Kidney (tissue), 14 donors: ENCODE measurements around the gene ADGRF3. TPM values are rescaled to one million over a fixed set of nuclear protein-coding genes. Genes with fewer than 3 reads are reported as not detected.
"Not testable (repeated sequence)": the region's sequence is repeated elsewhere in the genome, so short reads cannot be mapped to it uniquely, and the experiment has no call there.

Source experiments
- DNase-seq, 5 donors: peaks; one replicate each; pipeline ENCODE4 v3.0.0-alpha.2; 2013 to 2020
- FAIRE-seq: peaks from 2 replicates; lab custom pipeline; 2012; peaks lifted over from hg19 to GRCh38; lab: Jason Lieb, UNC
- H3K27ac ChIP-seq, 2 donors: one replicate each; pipeline ENCODE4 v1.7.0; 2013; ENCODE audit warnings: low read depth in 2 of 2, low read length in 2 of 2, inconsistent platforms in 1 of 2
- H3K27me3 ChIP-seq: one replicate; pipeline ENCODE4 v1.7.1; 2013; ENCODE audit warnings: low read length, inconsistent platforms; ENCODE audit not compliant: control insufficient read depth, insufficient read depth
- H3K36me3 ChIP-seq, 3 donors: one replicate each; pipeline versions ENCODE4 v1.7.0 to v1.7.1; 2013; ENCODE audit warnings: low read length in 3 of 3, control low read depth in 1 of 3, inconsistent platforms in 1 of 3; ENCODE audit not compliant: insufficient read depth in 3 of 3, control insufficient read depth in 2 of 3
- H3K4me1 ChIP-seq, 3 donors: one replicate each; pipeline versions ENCODE4 v1.7.0 to v1.7.1; 2013; ENCODE audit warnings: low read length in 3 of 3, inconsistent platforms in 1 of 3, low read depth in 1 of 3; ENCODE audit not compliant: control insufficient read depth in 2 of 3, insufficient read depth in 2 of 3
- H3K4me3 ChIP-seq, 3 donors: one replicate each; pipeline versions ENCODE4 v1.7.0 to v1.8.1; 2013; ENCODE audit warnings: low read length in 3 of 3, control low read depth in 1 of 3, inconsistent platforms in 1 of 3
- H3K9ac ChIP-seq, 3 donors: one replicate each; pipeline versions ENCODE4 v1.7.0 to v1.7.1; 2013; ENCODE audit warnings: low read length in 3 of 3, control low read depth in 1 of 3, inconsistent platforms in 1 of 3
- H3K9me3 ChIP-seq, 3 donors: one replicate each; pipeline versions ENCODE4 v1.7.0 to v1.7.1; 2013; ENCODE audit warnings: low read length in 3 of 3, control low read depth in 1 of 3, inconsistent platforms in 1 of 3; ENCODE audit not compliant: control insufficient read depth in 2 of 3, insufficient read depth in 1 of 3
- intact Hi-C: fragments of 100-400 bp; cut with DNase I; formaldehyde crosslinking; loops from one replicate; pipeline ENCODE4 v1.11.1; 2022
- polyA plus RNA-seq: library from polyadenylated mRNA; stranded (reverse); fragments of 350-450 nt; fragmentation: Illumina TruSeq; extraction: RNeasy Lipid Tissue Mini Kit (QIAGEN cat#74804); gene quantifications from one replicate; pipeline ENCODE4 v1.2.3, GENCODE V29; 2014; ENCODE audit warnings: low read depth, low replicate concordance; ENCODE audit not compliant: insufficient read depth
- total RNA-seq: library from RNA; stranded (reverse); fragmentation: NEBNext Ultra II Directional; extraction: Animal tissue kit (Norgen Biotek cat#: 25700); gene quantifications from one replicate; pipeline ENCODE4 v1.2.1, GENCODE V29; 2021
- TF ChIP-seq, protein P1 (sequence below): IDR thresholded peaks from 3 replicates; pipeline ENCODE4 v1.5.1; 2012; ENCODE audit warnings: mild to moderate bottlenecking, moderate library complexity, borderline replicate concordance; ENCODE audit not compliant: insufficient read depth; ENCODE audit errors: extremely low read depth
- donor health status: control.
- donor health status: control.
- donor health status: control.
- donor health status: control.
- donor health status: control.
- donor health status: DM: yes; HTN: yes; CAD: no.
- donor health status: Normal renal cell carcinoma (clear cell type).

The ADGRF3 gene
- total and polyA plus RNA-seq, 2 donors from 2014 or later: 0.94 to 1.8 TPM

- no peaks in the 10 kb centered on the region for H3K4me1 ChIP-seq
- TF ChIP-seq, protein P1, sequence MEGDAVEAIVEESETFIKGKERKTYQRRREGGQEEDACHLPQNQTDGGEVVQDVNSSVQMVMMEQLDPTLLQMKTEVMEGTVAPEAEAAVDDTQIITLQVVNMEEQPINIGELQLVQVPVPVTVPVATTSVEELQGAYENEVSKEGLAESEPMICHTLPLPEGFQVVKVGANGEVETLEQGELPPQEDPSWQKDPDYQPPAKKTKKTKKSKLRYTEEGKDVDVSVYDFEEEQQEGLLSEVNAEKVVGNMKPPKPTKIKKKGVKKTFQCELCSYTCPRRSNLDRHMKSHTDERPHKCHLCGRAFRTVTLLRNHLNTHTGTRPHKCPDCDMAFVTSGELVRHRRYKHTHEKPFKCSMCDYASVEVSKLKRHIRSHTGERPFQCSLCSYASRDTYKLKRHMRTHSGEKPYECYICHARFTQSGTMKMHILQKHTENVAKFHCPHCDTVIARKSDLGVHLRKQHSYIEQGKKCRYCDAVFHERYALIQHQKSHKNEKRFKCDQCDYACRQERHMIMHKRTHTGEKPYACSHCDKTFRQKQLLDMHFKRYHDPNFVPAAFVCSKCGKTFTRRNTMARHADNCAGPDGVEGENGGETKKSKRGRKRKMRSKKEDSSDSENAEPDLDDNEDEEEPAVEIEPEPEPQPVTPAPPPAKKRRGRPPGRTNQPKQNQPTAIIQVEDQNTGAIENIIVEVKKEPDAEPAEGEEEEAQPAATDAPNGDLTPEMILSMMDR: no peak
- peak in 1 of 5 donors; percentile 33 for DNase-seq
- H3K9ac ChIP-seq: no peak overlapping the region
- H3K36me3 ChIP-seq: no peaks in the 10 kb centered on the region
- H3K27ac ChIP-seq: no peak overlapping the region
- intact Hi-C loops: no loop called here
- no peak overlapping the region for H3K4me3 ChIP-seq
- no peaks in the 10 kb centered on the region for H3K27me3 ChIP-seq
- FAIRE-seq: no peak
- no peaks in the 10 kb centered on the region for H3K9me3 ChIP-seq
Measured at GRCh38 chr2:26309921-26310320, 36.7 kb downstream of the ADGRF3 start.

- Histone ChIP-seq H3K4me1 (peaks cover 0 to 4% (median under 1%) of the 10 kb centered on the region in 3 donors), H3K4me3 (no peak overlapping the region), H3K9me3 (no peaks in the 10 kb centered on the region), H3K36me3 (no peaks in the 10 kb centered on the region), H3K9ac (no peak overlapping the region), H3K27me3 (no peaks in the 10 kb centered on the region), H3K27ac (no peak overlapping the region)
- FAIRE-seq (no peak), DNase-seq (peak in 3 of 5 donors; percentile 48 to 77 (median 67))
- TF ChIP-seq, protein P1: no peak
- intact Hi-C loops: no loop called here
Measured at GRCh38 chr2:26305540-26305939, 41.0 kb downstream of the ADGRF3 start.

GRCh38 chr2:26305094-26305493 is 41.5 kb downstream of the ADGRF3 start:
- H3K9me3 ChIP-seq, intact Hi-C loops, H3K4me1 ChIP-seq, H3K9ac ChIP-seq, DNase-seq, H3K27me3 ChIP-seq, H3K36me3 ChIP-seq, FAIRE-seq, H3K27ac ChIP-seq, H3K4me3 ChIP-seq: not testable (repeated sequence)

- intact Hi-C loops: no loop called here
- Histone ChIP-seq H3K4me3 (no peak overlapping the region), H3K36me3 (no peaks in the 10 kb centered on the region), H3K9ac (no peak overlapping the region), H3K27me3 (no peaks in the 10 kb centered on the region), H3K9me3 (no peaks in the 10 kb centered on the region), H3K4me1 (peaks cover 0 to 10% (median 5%) of the 10 kb centered on the region in 3 donors), H3K27ac (no peak overlapping the region)
- DNase-seq (no peak), FAIRE-seq (no peak)
- TF ChIP-seq, protein P1: no peak
Measured at GRCh38 chr2:26302846-26303245, 43.7 kb downstream of the ADGRF3 start.
